ENCODE results near the gene TM4SF5. TPM values are rescaled to one million over a fixed set of nuclear protein-coding genes. Genes with fewer than 3 reads are reported as not detected.

TM4SF5 gene, protein sequence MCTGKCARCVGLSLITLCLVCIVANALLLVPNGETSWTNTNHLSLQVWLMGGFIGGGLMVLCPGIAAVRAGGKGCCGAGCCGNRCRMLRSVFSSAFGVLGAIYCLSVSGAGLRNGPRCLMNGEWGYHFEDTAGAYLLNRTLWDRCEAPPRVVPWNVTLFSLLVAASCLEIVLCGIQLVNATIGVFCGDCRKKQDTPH
- not detected in 2 replicates for total RNA-seq

GRCh38 chr17:4771519-4772234 lies at the start of gene TM4SF5:
TM4SF5 (plus strand) TSS chr17:4771886; CDS start chr17:4771923, 37 bp downstream.

GRCh38 chr17:4739122-4740024 lies 32.3 kb upstream of the TM4SF5 start, which contains the start of the genes CXCL16 and ZMYND15:
CXCL16 (minus strand) TSS chr17:4739928; CDS start chr17:4739339, 589 bp downstream.
ZMYND15 (plus strand) TSS chr17:4739833; CDS start chr17:4740549, 716 bp downstream.

GRCh38 chr17:4786106-4786511 lies 14.4 kb downstream of the TM4SF5 start, which contains the start of gene VMO1:
VMO1 (minus strand) TSS chr17:4786364; CDS start chr17:4786352, 12 bp downstream.

GRCh38 chr17:4788807-4789700 lies 17.4 kb downstream of the TM4SF5 start, which contains the start of gene GLTPD2:
GLTPD2 (plus strand) TSS chr17:4788964; CDS start chr17:4789012, 48 bp downstream.

DNA sequence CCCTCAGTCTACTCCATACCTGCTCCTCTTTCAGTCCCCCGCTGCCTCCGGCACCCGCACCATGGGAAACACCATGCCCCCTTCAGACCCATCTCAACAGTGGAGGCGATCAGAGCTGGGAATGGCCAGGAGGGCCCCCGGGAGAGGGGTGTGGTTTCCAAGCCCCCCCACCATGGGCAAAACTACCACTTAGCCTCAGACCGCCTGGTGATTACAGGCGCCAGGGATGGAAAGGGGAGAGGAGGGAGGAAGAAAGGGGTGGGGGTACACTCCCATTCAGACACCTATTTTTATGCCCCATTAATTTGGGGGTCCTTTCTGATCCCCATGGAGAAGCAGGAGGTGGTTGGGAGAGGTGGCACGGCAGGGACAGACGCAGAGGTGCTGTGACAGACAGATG lies 30.5 kb downstream of the TM4SF5 start, which contains the start of gene C17orf114:
Gene C17orf114, minus strand, starts transcription at position 101 of the 400 bp plus-strand sequence.

GRCh38 chr17:4806777-4807604 lies 35.3 kb downstream of the TM4SF5 start, which contains the start of gene PLD2:
PLD2 (plus strand) TSS chr17:4807152; CDS start chr17:4807773, 621 bp downstream.

Other genes starting within 250 kb of the TM4SF5 start
- gene MYBBP1A, start 216.5 kb upstream of the TM4SF5 start, total RNA-seq, result 51.1 and 62.3 TPM in 2 replicates
- not detected in 2 replicates for gene GGT6, start 211.3 kb upstream of the TM4SF5 start, total RNA-seq
- gene SMTNL2, start 187.4 kb upstream of the TM4SF5 start, total RNA-seq, result not detected in 2 replicates
- gene ALOX15, start 130.2 kb upstream of the TM4SF5 start, total RNA-seq, result not detected in 2 replicates
- gene PELP1, start 67.7 kb upstream of the TM4SF5 start, total RNA-seq, result 25.0 and 31.2 TPM in 2 replicates
- gene ARRB2, start 61.3 kb upstream of the TM4SF5 start, total RNA-seq, result 7.0 and 9.2 TPM in 2 replicates
- gene MED11, start 40.5 kb upstream of the TM4SF5 start, total RNA-seq, result 10.5 and 12.4 TPM in 2 replicates
- gene ZMYND15, start 32.1 kb upstream of the TM4SF5 start, total RNA-seq, result not detected in 2 replicates
- 0.97 and 1.1 TPM in 2 replicates for gene CXCL16, start 32.0 kb upstream of the TM4SF5 start, total RNA-seq
- 0.16 TPM in 1 of 2 replicates, not detected in the other for gene VMO1, start 14.5 kb downstream of the TM4SF5 start, total RNA-seq
- gene GLTPD2, start 17.1 kb downstream of the TM4SF5 start, total RNA-seq, result not detected in 2 replicates
- gene PSMB6, start 24.3 kb downstream of the TM4SF5 start, total RNA-seq, result 82.6 and 119 TPM in 2 replicates
- gene PLD2, start 35.3 kb downstream of the TM4SF5 start, total RNA-seq, result 24.3 and 30.6 TPM in 2 replicates
- 44.8 and 45.9 TPM in 2 replicates for gene MINK1, start 61.5 kb downstream of the TM4SF5 start, total RNA-seq
- gene C17orf107, start 127.7 kb downstream of the TM4SF5 start, total RNA-seq, result 4.4 and 5.8 TPM in 2 replicates
- 4.7 and 5.8 TPM in 2 replicates for gene CHRNE, start 131.2 kb downstream of the TM4SF5 start, total RNA-seq
- gene GP1BA, start 160.4 kb downstream of the TM4SF5 start, total RNA-seq, result not detected in 2 replicates
- gene SLC25A11, start 168.2 kb downstream of the TM4SF5 start, total RNA-seq, result 42.9 and 49.8 TPM in 2 replicates
- gene RNF167, start 168.4 kb downstream of the TM4SF5 start, total RNA-seq, result 18.1 and 20.1 TPM in 2 replicates
- gene PFN1, start 176.6 kb downstream of the TM4SF5 start, total RNA-seq, result 321 and 412 TPM in 2 replicates
- 0.81 and 3.6 TPM in 2 replicates for gene ENO3, start 179.2 kb downstream of the TM4SF5 start, total RNA-seq
- 23.6 and 30.2 TPM in 2 replicates for gene SPAG7, start 195.9 kb downstream of the TM4SF5 start, total RNA-seq
- gene CAMTA2, start 215.8 kb downstream of the TM4SF5 start, total RNA-seq, result 12.3 and 17.7 TPM in 2 replicates
- 0.32 and 0.85 TPM in 2 replicates for gene INCA1, start 225.6 kb downstream of the TM4SF5 start, total RNA-seq
- 62.3 and 82.3 TPM in 2 replicates for gene KIF1C, start 226.1 kb downstream of the TM4SF5 start, total RNA-seq

All from hair follicle dermal papilla cell (primary cell).